Smooth muscle cell of trachea (primary cell): Measurements from ENCODE around the gene WNT7B. TPM values are rescaled to one million over a fixed set of nuclear protein-coding genes. Genes with fewer than 3 reads are reported as not detected.

Source experiments
- total RNA-seq: library from RNA; depleted of rRNA; stranded (reverse); fragments of >200 nt; gene quantifications from 2 replicates; pipeline ENCODE4 v1.2.1, GENCODE V29; 2014

The WNT7B gene
- total RNA-seq: 0.17 TPM in 1 of 2 replicates, not detected in the other

GRCh38 chr22:45977003-45977411, at the start of gene WNT7B:
TSS of gene WNT7B (minus strand) at chr22:45977162. CDS start at chr22:45976754, 408 bp downstream.

Other genes starting within 250 kb of the WNT7B start
- gene PPARA, start 173.4 kb upstream of the WNT7B start, total RNA-seq: 25.5 and 26.1 TPM in 2 replicates